Hepatocyte (in vitro differentiated cells): ENCODE results near the gene TMEM74B. TPM values are rescaled to one million over a fixed set of nuclear protein-coding genes. Genes with fewer than 3 reads are reported as not detected.

Source experiments
- DNase-seq: peaks from one replicate; pipeline ENCODE4 v3.0.0-alpha.2; 2016; ENCODE audit warnings: low spot score
- H2AFZ ChIP-seq: fragments of 200-600 bp; sonication (generic); 2 replicates; pipeline ENCODE4 v1.6.0; 2016; ENCODE audit warnings: antibody characterized with exemption, mild to moderate bottlenecking
- H3K27ac ChIP-seq: fragments of 200-600 bp; sonication (generic); 2 replicates; pipeline ENCODE4 v1.5.1; 2016; ENCODE audit warnings: mild to moderate bottlenecking
- H3K27me3 ChIP-seq: fragments of 200-600 bp; sonication (generic); 2 replicates; pipeline ENCODE4 v1.6.1; 2016
- H3K36me3 ChIP-seq: fragments of 200-600 bp; sonication (generic); replicated peaks from 2 replicates; pipeline ENCODE4 v1.5.1; 2016; ENCODE audit warnings: low read depth; ENCODE audit not compliant: insufficient read depth
- H3K4me1 ChIP-seq: fragments of 200-600 bp; sonication (generic); 2 replicates; pipeline ENCODE4 v1.5.1; 2016; ENCODE audit warnings: mild to moderate bottlenecking, moderate library complexity; ENCODE audit not compliant: insufficient read depth
- H3K4me2 ChIP-seq: fragments of 200-600 bp; sonication (generic); 2 replicates; pipeline ENCODE4 v1.6.0; 2016
- H3K4me3 ChIP-seq: fragments of 200-600 bp; sonication (generic); 2 replicates; pipeline ENCODE4 v1.5.1; 2016; ENCODE audit warnings: mild to moderate bottlenecking
- H3K79me2 ChIP-seq: fragments of 200-600 bp; sonication (generic); 2 replicates; pipeline ENCODE4 v1.6.0; 2017; ENCODE audit warnings: mild to moderate bottlenecking
- H3K9me2 ChIP-seq: fragments of 200-600 bp; sonication (generic); replicated peaks from 2 replicates; pipeline ENCODE4 v1.6.0; 2017; ENCODE audit warnings: mild to moderate bottlenecking; ENCODE audit not compliant: insufficient read depth
- H3K9me3 ChIP-seq: fragments of 200-600 bp; sonication (generic); 2 replicates; pipeline ENCODE4 v1.5.1; 2016; ENCODE audit warnings: low read depth, mild to moderate bottlenecking
- H4K20me1 ChIP-seq: fragments of 200-600 bp; sonication (generic); 2 replicates; pipeline ENCODE4 v1.6.0; 2016; ENCODE audit warnings: mild to moderate bottlenecking; ENCODE audit not compliant: insufficient read depth, poor library complexity, severe bottlenecking
- CTCF ChIP-seq: fragments of 200-600 bp; sonication (generic); IDR thresholded peaks from 2 replicates; pipeline ENCODE4 v1.5.1; 2016; ENCODE audit warnings: antibody characterized with exemption, mild to moderate bottlenecking; ENCODE audit not compliant: poor library complexity
- EZH2 ChIP-seq: fragments of 200-600 bp; sonication (generic); IDR thresholded peaks from 2 replicates; pipeline ENCODE4 v1.6.1; 2016; ENCODE audit warnings: antibody characterized with exemption, mild to moderate bottlenecking, borderline replicate concordance
- EZH2phosphoT487 ChIP-seq: fragments of 200-600 bp; sonication (generic); IDR thresholded peaks from one replicate; pipeline ENCODE4 v1.6.1; 2018; ENCODE audit warnings: antibody characterized with exemption, mild to moderate bottlenecking, low read depth, moderate library complexity; ENCODE audit not compliant: unreplicated experiment, severe bottlenecking
- WGBS: methylation state at CpG from one replicate; pipeline ENCODE4 v1.1.6; 2016; ENCODE audit warnings: low lambda C conversion rate; ENCODE audit errors: missing lambda C conversion rate; 5-methylcytosine and 5-hydroxymethylcytosine counted together
- polyA plus RNA-seq: library from polyadenylated mRNA; unstranded; fragments of >200 nt; fragmentation: Nextera tagmentation; extraction: Ambion mirVana; gene quantifications from 2 replicates; pipeline ENCODE4 v1.2.1, GENCODE V29; 2016
- total RNA-seq: library from RNA; depleted of rRNA; stranded (reverse); fragments of >200 nt; gene quantifications from 2 replicates; pipeline ENCODE4 v1.2.3, GENCODE V29; 2014

Gene TMEM74B
- total and polyA plus RNA-seq, 2 experiments from 2014 or later: 5.2 to 5.5 TPM

- WGBS: 82% methylated on average over 7 of the region's 7 CpGs
- no peaks in the 10 kb centered on the region for H3K27me3 ChIP-seq
- H3K9me3 ChIP-seq: no peaks in the 10 kb centered on the region
- no peaks in the 10 kb centered on the region for H3K36me3 ChIP-seq
- H3K9me2 ChIP-seq: no peaks in the 10 kb centered on the region
- H4K20me1 ChIP-seq: no peaks in the 10 kb centered on the region
- H3K79me2 ChIP-seq: no peaks in the 10 kb centered on the region
- TF ChIP-seq EZH2phosphoT487 (no peak), CTCF (no peak), EZH2 (no peak)
- H2AFZ ChIP-seq: no peak overlapping the region
- no peak for DNase-seq
- H3K27ac ChIP-seq: no peak overlapping the region
- H3K4me1 ChIP-seq: no peaks in the 10 kb centered on the region
- no peak overlapping the region for H3K4me2 ChIP-seq
- H3K4me3 ChIP-seq: no peak overlapping the region
Observed at GRCh38 chr20:1197801-1198200, 13.0 kb upstream of the TMEM74B start.

GRCh38 chr20:1196634-1197033, 11.9 kb upstream of the TMEM74B start:
- no peak overlapping the region for H3K27ac ChIP-seq
- no peak overlapping the region for H3K4me3 ChIP-seq
- no peaks in the 10 kb centered on the region for H3K36me3 ChIP-seq
- H3K4me1 ChIP-seq: no peaks in the 10 kb centered on the region
- DNase-seq: no peak
- no peaks in the 10 kb centered on the region for H3K9me3 ChIP-seq
- no peak overlapping the region for H2AFZ ChIP-seq
- no peaks in the 10 kb centered on the region for H4K20me1 ChIP-seq
- H3K4me2 ChIP-seq: no peak overlapping the region
- H3K79me2 ChIP-seq: no peaks in the 10 kb centered on the region
- TF ChIP-seq CTCF (no peak), EZH2 (no peak), EZH2phosphoT487 (no peak)
- WGBS: 80% methylated on average over 2 of the region's 2 CpGs
- no peaks in the 10 kb centered on the region for H3K27me3 ChIP-seq
- H3K9me2 ChIP-seq: no peaks in the 10 kb centered on the region

GRCh38 chr20:1195226-1195625, 10.4 kb upstream of the TMEM74B start:
- Histone ChIP-seq H3K79me2 (no peaks in the 10 kb centered on the region), H3K27ac (no peak overlapping the region), H3K4me3 (no peak overlapping the region), H3K4me2 (no peak overlapping the region), H3K27me3 (no peaks in the 10 kb centered on the region), H3K4me1 (no peaks in the 10 kb centered on the region), H3K36me3 (no peaks in the 10 kb centered on the region), H3K9me3 (no peaks in the 10 kb centered on the region), H3K9me2 (no peaks in the 10 kb centered on the region), H2AFZ (no peak overlapping the region), H4K20me1 (no peaks in the 10 kb centered on the region)
- WGBS: 74% methylated on average over 1 of the region's 1 CpG
- TF ChIP-seq EZH2phosphoT487 (no peak), CTCF (no peak), EZH2 (no peak)
- no peak for DNase-seq

GRCh38 chr20:1191299-1191698, 6.5 kb upstream of the TMEM74B start:
- no peak overlapping the region for H3K4me2 ChIP-seq
- TF ChIP-seq EZH2 (no peak), CTCF (no peak), EZH2phosphoT487 (no peak)
- H3K9me3 ChIP-seq: no peaks in the 10 kb centered on the region
- H3K9me2 ChIP-seq: no peaks in the 10 kb centered on the region
- H4K20me1 ChIP-seq: no peaks in the 10 kb centered on the region
- H3K27ac ChIP-seq: no peak overlapping the region
- 91% methylated on average over 3 of the region's 3 CpGs for whole genome bisulfite sequencing
- H3K36me3 ChIP-seq: no peaks in the 10 kb centered on the region
- DNase-seq: no peak
- H3K79me2 ChIP-seq: no peaks in the 10 kb centered on the region
- no peaks in the 10 kb centered on the region for H3K27me3 ChIP-seq
- peaks cover 18% of the 10 kb centered on the region for H3K4me1 ChIP-seq
- H3K4me3 ChIP-seq: no peak overlapping the region
- H2AFZ ChIP-seq: no peak overlapping the region
